OCI-LY1 (cell line): ENCODE measurements around the gene MAST4.

Source experiments
- CTCF ChIP-seq: fragments of 200-600 bp; sonication (generic), shearing (Covaris generic); IDR thresholded peaks from 2 replicates; pipeline ENCODE4 v1.5.1; 2017; ENCODE audit warnings: mild to moderate bottlenecking, antibody characterized with exemption, low read length, moderate library complexity, mixed read lengths
- EZH2 ChIP-seq: fragments of 200-600 bp; sonication (generic), shearing (Covaris generic); IDR thresholded peaks from 2 replicates; pipeline ENCODE4 v1.8.0; 2017; ENCODE audit warnings: borderline replicate concordance, mixed run types, mild to moderate bottlenecking, antibody characterized with exemption, low read length, moderate library complexity, mixed read lengths

- TF ChIP-seq CTCF (no peak), EZH2 (no peak)
Observed at GRCh38 chr5:67164856-67165525, 568.8 kb downstream of the MAST4 start.
